ENCODE data around the gene NFIB.
A peak's percentile ranks its signal among the peaks of the same experiment; 100 is the strongest.

NFIB gene

DNA sequence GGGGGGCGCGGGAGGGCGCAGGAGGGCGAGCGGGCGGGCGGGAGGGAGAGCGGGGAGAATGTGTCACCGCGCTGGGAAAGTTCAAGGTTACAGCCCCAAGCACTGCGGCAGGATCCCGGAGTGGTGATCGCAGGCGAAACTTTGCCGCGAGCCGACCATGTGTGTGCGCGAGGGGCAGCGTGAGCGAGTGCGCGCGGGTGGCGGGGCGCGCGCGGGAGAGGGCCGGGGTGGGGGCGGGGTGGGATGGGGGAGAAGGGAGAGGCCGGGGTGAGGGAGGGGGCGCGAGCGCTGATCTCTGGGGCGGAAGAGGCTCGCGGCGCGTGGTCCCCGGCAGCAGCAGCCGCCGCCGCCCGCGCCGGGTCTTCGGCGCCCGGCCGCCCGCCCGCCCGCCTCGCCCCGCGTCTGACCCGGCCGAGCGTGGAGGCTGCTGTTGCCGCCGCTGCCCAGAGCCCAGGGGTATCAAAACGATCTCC lies at the start of gene NFIB:
TSS of gene NFIB (minus strand) at position 191 of the 473 bp plus-strand sequence. CDS start 630 bp downstream, outside the sequence.
- DNase-seq: no peak

DNA sequence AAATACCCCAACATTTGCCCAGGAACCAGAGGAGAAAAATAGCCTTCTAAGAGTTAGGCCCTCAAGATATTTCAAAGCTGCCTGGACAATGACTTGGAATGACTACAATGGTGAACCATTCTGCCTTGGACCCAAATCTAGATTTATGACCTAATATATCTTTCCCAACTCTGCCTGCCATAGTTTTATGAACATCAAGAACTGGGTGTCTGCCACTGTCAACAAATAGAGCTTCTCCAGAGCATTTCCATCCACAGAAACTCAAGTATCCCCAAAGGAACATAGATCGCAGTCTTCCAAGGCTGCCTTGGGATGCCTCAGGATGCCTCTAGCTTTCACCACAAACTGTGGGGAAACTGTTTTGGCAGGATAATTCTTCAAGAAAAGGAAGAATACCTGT lies 48.2 kb upstream of the NFIB start:
- no peak for DNase-seq

DNA sequence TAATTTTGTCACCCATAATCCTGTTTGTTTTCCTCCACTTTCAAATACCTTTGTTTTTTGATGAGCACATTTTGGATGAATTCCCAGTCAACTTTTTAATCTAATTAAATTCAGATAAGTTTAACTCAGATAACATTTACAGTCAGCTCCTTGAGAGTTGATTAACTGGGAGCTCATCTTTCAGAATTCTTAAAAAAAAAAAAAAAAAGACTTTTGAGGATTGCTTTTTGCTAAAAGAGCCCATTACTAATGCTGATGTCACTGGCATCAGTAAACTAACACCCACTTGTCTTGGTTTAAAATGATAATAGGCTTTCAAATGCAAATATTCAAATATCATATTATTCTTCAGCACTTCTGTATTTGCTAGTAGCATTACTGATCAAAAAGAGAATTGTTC lies 47.1 kb upstream of the NFIB start:
- no peak for DNase-seq

DNA sequence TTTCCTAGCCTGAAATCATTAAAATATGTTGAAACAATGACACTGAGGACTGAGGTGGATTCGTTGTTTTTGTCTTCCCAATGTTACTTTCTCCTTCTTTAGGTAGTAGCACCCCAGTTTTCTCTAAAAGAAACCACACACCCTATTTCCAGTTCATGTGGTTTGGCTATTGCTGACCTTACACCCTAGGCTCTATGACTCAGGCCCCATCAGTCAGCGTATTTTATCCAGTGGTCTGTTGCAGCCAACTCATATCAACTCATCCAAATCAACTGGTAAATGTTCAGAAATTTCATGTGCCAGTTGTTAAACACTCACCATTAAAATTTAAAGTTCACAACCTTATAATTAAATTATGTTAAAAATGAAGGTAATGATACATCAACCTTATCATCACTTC lies 44.6 kb upstream of the NFIB start:
- DNase-seq: no peak

DNA sequence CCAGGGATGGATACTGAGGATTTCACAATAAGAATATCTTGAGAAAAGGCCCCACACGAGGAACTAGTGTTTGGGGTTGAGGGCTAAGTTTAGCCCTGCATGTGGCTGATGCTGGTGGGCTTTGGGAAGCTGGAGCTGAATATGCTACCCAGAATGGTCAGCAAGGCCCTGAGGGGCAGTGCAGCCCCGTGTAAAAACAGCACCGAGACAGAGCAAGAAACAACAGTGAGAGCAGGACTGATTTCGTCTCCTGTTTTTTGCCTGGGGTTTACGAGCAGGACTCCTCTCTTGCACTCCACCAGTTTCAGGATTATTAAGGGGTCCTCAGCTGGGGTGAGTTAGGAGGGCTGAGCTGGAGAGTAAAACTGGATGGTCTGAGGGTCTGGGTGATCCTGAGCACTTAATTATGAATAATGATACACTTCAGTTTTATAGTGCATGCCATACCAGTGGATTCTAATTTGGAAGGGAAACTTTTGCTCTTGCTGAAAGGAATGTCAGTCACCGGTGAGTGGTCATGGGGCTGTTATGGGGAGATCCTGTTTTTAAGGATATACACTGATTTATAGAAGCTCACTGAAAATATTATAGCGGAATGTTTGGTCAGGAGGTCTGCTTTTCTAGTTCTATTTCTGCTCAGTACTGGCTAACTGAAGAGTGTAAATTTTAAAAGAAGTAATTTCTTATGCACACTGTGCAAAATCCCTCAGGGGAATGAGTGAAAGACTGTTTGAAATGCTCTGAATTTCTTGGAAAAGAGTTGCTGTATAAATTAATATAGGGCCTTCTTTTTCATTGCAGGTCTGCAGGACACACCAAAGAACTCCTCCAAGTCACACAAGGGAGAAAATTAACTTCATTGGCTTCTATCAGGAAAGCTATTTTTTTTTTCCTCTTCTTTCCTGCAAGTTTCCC lies 42.7 kb upstream of the NFIB start:
- no peak for DNase-seq

DNA sequence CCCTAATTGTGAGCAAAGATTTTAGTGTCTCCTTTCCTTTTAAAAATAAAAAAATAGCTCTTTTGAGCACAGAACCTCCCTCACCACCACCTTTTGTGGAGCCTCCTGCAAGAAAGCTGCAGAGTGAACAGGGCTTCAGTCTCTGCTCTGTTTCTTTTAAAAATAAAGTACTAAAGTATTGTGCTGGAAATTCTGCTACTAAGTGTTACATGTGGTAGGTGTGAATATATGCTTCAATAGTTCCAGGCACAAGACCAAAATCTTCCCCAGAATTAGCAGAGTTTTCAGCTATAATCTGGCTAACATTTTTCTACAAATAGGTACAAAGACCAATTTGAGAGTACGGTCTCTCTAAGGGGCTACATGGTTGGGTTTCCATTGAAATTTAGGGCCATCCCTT lies 40.3 kb upstream of the NFIB start:
- no peak for DNase-seq

DNA sequence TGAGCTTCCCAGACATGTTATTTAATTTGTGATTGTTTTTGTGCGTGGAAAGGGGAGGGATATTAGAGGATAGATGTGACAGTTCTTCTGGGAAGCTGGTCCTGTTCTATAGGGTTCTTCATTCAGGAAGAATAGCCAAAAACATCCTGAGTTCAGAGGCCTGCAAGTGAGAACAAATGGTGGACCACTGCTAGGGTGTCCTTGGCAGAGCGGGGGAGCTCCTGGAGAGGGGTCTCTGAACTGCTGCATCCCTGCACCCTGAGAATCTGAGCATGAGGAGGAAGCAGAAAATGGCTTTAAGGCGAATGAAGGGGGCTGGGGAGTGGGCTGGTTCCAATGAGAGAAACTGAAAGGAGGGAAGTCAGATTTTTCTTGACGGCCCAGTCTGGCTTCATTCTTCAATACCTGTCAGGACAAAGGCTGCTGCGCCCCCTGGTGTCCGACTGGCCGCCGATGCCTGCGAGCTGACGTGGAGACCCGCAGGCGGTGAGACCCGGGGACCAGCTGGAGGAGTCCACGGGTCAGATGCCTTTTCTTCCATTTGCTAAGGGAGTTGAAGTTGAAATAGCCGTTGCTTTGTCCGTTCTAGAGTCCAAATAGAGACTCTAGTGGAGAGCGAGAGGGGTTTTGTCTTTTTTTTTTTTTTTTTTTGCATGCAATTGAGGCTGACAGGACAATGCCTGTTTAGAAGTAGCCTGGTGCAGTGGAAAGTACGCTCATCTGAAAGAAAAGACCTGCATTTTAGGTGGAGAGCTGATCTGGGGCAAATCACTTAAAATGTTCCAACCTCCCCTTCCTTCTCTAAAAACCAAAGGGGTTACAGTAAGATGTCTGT lies 39.5 kb upstream of the NFIB start:
- DNase-seq: peak; percentile 40

DNA sequence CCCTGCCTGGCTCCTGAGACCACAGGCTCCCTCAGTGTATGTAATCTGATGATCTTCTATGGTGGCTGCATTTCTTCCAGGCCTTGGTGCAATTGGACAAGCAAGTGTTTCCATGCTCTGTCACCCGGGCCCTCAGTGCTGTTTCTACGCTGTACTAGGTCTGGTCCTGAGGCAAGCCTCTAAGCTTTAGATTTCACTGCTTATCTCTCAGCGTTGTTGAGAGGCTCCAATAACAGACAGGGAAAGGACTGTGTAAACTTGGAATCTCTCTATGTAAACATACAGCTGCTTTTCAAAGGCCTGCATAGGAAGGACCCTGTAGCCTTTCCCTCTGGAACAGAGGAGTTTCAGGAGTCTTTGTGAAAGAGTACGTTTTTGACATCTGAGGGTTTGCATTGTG lies 38.6 kb upstream of the NFIB start:
- no peak for DNase-seq

DNA sequence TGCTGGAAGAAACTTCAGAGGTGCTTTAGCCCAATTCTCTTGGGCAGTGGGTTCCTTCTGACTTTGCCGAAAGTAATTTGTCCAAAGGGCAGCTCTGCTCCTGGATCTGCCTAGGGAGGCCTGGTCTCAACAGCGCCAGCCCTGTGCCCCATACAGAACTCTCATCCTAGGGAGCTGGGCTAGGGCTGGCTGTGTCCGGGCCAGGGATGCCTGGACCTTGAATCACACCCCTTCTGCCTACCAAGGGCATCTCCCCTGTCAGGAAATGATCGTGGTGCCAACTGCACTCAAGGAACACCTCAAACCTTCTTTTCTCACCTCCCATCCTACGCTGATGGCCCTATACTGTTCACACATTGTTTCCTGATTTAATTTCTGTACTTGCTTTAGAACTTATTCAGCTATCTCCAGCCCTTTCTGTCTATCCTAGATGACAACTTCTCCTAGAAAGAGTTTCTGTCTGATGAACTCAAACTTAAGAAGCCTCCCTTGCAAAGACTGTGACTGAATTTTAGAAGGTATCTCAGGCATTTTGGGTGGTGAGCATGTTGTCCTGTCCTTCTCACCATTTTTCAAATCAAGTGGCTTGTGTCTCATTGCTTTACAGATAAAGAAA lies 37.4 kb upstream of the NFIB start:
- no peak for DNase-seq

DNA sequence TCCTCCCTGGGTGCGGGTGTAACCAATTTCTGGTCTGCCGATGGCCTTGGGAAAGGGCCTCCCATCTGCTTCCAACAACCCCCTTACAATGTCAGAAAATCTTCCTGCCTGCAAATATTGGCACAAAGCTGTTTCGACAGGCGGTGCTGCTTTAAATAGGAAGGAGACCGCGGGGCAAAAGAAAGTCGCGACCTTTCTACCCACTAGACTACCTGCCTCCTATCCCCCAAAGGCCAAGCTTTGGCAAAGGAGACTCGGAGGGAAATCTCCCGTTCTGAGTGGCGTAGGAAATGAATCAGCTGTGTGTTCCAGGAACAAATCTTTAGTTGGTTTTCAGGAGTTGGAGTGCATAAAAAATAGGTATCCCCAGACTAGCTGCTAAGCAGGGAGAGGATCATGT lies 36.8 kb upstream of the NFIB start:
- DNase-seq: no peak

DNA sequence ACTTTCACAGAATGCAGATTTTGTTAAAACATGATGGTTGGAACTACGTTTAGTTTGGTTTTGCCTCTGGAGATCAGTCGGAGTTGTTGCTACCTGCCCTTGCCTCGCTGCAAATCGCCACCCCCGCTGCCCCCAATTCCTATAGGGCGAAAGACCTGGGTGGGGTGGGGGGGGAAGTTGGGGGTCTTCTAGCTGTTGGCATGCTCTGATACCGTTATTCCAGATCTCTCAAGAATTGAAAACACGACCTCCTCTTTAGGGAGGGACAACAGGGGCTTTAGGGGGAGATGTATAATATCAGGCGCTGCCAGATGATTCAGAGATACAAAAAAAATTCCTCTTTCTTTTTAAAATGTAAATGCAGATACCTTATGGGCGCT lies 36.4 kb upstream of the NFIB start:
- DNase-seq: no peak

DNA sequence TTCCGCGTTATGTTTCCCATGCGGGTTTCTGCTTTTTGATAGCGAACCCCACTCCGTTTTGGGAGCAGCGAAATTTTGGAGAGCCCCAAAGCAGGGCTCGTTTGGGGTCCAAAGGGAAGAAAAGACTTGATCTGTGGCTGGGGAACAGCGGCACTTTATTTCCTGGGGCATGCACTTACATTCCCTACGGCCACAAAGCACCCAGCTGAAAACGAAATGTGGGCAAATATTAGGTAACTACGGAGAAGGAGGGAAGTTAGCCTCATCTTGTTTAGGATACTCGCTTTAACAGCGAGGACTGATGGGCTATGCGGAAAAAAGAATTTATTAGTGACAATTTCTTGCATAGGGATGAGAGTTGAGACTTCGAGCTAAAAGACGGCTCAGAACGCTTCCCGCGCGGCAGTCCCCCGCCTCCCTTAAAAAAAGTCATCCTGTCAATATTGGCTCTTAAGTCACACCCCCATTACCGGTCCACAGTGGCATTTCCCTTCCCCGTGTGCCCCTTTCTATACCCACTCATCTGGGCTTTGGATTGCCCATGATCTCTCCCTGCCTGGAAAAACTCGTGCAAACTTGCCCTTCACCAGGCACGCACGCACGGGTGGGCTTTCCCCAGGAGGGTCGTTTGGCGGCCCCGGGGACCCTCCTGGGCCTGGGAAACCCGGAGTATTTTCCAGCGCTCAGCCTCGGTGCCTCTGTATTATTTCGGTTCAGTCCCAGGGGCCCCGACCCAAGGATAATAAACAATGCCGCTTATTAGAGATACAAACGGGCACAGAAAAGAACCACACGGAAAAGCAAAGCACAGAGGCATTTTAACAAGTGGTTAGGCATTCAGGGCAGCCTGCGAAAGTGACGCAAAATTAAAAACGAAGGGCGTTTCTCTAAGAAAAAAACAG lies 35.8 kb upstream of the NFIB start:
- no peak for DNase-seq

DNA sequence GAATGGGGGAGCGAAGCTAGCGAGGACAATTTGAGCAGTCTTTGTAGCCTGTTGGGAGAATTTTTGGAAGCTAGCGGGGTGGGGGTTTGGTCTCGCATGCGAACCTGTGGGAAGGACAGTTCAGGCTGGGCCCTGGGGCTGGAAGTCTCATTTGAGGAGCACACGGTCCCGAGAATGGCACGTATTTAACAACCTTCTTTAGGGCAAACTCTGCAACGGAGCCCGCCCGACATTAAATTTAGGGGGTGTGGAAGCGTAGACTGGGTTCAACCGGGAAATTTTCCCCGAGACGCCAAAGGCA lies 35.2 kb upstream of the NFIB start:
- DNase-seq: no peak

DNA sequence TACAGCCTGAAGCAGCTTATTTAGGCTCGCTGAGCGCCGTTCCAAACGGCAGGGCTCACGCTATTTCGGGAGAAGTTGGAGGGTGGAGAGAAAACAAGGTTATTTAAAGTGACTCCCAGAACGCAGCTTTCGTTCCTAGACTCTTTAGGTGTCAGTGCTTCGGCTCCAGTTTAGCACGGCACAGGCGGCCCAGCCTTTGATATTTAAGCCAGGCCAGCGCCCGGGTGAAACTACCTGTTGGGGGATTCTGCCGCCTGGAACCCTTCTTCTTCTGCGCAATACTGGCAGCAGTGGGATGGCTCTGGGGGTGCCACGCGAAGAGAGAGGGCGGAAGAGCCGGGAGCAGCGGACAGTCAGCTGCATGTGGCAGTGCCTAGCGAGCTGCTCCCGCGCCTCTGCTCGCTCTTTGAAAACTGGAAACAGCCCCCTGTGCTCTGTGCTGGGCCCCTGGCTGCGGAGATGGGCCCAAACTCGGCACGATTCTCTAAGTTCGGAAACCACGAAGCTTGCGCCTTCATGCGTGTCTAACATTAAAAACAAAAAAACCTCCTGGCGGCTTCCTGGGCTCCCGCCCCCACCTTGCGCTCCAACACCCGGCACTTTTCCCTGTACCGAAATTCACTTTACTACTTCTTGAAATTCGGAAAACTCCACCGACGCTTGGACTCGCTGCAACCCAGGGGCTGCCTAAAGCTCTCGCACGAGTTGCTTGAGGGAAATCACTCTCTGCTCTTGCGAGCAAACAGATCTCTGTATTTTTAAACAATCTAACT lies 34.6 kb upstream of the NFIB start:
- DNase-seq: no peak

DNA sequence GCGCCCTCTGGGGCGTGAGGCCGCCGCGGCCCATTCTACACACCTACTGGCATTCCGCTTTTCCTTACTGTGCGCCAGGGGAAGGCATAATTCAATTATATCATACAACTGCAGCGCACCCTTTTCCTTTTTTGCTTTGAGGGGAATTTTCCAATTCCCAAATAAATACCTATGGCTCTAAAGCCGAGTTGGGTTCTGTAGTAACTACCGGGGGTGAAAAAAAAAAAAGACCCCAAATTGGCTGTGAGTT lies 34.1 kb upstream of the NFIB start:
- no peak for DNase-seq

DNA sequence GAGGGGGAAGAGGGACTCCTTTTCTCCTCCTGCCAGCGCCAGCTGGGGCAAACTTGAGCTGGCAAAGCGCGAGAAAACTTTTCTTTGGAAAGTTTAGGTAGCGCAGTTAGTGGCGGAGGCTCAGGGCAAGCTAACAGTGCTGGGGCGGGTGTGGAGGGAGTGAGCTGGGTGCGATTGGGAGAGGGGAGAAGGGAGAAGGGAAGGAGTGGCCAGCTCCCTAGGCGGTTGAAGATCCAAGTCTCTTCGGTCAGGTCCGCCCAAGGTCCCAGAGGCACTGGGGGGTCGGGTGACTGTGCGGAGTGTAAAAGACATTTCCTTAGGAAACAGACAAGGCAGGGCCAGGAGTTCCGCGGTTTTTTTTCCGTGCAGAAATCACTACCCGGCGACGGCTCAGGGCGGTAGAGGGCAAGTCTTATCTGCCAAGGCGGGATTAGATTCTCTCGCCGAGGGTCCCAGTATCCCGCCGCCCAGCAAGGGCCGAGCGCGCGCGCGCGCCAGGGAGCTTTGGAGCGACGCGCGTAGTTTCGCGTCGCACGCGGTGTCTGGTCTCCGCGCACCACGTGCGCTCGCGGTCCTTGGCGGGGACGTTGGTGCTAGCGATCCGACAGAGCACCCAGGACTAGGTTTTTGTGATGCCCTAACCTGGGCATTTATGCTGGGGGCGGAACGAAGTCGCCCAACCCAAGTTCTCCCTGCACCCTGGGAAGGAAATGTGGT lies 33.6 kb upstream of the NFIB start:
- DNase-seq: no peak

DNA sequence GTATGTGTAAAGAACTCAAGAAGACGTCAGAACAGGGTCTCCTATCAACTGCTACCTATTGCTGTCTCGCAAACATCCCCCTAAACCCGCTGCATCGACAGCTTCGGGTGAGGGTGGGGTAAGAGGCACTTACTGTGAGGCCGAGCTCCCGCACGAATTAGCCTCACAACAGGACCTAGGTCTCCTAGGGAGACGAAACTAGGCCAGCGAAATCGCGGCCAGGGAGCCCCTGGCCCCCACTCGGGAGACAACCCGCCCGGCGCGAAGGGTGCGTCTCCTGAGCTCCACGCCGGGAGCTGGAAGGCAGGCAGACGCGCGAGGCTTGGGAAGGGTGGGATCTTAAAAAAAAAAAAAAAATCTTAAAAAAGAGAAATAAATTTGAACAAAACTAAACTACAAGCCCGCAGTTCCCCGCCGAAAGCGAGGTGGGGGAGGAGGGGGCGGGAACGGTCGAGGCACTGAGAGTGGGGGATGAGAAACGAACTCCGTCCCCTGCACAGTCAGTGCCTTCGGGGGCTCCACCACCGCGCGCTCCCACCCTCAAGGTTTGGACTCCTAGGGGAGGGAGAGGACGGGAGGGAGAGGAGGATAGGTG lies 33.0 kb upstream of the NFIB start:
- DNase-seq: no peak

DNA sequence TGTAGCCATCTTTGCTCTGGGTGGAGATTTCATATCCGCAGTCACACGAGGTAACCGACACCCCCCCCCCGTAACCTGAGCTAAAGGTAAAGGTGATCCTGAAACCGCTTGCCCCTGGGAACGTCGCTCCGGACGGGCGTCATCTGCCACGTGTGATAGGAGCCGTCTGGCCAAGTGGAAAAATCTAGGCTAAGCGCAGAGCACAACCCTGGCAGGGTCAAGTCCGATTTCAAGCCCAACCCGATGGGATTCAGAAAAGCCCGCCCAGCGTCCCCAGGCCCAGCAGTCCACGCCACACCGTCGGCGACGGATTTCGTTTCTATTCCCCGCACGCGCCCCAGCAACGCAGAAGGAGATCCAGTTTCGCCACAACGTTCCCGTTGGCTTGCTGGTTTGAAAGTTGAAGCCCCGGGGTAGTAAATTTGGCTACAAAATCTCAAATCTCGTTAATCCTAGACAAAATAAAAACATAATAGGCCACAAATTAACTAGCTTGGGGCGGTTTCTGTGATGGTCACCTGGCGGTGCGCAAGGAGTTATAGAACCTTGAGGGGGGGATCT lies 32.4 kb upstream of the NFIB start:
- DNase-seq: no peak

DNA sequence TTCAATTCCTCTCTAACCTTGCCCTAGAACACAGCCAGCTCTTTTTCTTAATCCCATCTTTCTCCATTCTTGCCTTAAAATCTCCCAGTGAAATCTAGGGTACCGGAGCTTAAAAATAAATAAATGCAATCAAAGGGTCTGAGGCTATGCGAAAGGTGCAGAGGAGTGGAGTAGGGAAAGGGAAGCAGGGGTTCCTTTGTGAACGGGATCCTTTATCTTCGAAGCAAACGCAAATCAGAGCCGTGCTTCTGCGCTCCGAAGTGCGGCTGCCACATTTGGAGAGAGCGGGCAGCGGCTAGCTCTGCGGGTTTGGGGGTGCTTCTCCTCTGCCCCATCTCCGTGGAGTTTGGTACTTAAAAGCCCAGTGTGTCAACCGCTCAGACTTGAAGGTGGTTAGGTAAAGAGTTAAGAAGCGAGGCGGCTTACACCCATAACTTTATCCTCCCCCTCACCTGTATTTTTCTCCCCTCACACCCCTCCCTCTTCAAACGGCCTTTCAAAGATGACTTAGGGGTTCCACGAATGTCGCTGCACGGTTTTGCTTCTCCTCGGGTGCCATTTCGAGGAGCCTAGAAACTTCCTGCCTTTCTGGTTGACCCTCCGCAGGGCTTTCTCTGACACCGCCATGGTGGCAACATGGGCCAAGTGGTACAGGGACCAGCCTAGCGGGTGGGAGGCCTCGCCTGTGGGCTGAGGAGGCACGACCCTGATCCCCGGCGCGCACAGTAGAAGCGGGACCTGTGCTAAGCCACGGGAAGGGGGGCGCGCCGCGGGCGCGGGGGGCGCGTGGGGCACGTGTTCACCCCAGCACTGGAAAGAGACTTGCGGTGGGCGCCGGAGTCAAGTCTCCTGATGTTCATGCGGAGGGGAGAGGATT lies 31.7 kb upstream of the NFIB start:
- DNase-seq: no peak

DNA sequence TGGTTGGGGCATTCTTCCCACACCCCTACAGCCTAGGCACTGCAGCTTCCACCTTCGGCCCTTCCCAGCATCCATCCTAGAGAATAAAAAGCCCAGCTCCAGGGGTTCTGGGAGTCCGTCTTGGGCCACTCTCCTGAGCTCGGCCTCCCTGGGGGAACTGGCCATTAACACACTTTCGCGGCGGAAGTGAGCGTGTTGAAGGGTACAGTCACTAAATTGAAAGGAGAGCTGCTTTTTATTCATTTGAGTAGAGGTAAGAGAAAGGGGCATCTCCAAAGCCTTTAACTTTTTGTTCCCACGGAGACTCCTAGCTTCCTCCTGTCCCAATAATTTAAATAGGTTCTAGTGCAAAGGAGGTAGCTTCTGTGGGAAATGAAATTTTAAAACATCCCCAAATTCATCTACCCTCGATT lies 31.0 kb upstream of the NFIB start:
- no peak for DNase-seq

All from MV-4-11 (cell line).